Placental pericyte (primary cell): Measurements from ENCODE around the gene TUT1. TPM values are rescaled to one million over a fixed set of nuclear protein-coding genes. Genes with fewer than 3 reads are reported as not detected.

Source experiments
- small RNA-seq: library from RNA; depleted of rRNA; stranded (forward); fragments of <200 nt; gene quantifications from one replicate; pipeline ENCODE3, GENCODE V24; 2012; ENCODE audit warnings: low replicate concordance
- total RNA-seq: library from RNA; depleted of rRNA; stranded (reverse); fragments of >200 nt; gene quantifications from 2 replicates; pipeline ENCODE4 v1.2.3, GENCODE V29; 2012

The TUT1 gene, protein sequence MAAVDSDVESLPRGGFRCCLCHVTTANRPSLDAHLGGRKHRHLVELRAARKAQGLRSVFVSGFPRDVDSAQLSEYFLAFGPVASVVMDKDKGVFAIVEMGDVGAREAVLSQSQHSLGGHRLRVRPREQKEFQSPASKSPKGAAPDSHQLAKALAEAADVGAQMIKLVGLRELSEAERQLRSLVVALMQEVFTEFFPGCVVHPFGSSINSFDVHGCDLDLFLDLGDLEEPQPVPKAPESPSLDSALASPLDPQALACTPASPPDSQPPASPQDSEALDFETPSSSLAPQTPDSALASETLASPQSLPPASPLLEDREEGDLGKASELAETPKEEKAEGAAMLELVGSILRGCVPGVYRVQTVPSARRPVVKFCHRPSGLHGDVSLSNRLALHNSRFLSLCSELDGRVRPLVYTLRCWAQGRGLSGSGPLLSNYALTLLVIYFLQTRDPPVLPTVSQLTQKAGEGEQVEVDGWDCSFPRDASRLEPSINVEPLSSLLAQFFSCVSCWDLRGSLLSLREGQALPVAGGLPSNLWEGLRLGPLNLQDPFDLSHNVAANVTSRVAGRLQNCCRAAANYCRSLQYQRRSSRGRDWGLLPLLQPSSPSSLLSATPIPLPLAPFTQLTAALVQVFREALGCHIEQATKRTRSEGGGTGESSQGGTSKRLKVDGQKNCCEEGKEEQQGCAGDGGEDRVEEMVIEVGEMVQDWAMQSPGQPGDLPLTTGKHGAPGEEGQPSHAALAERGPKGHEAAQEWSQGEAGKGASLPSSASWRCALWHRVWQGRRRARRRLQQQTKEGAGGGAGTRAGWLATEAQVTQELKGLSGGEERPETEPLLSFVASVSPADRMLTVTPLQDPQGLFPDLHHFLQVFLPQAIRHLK
- 7.4 and 8.4 TPM in 2 replicates for total RNA-seq

DNA sequence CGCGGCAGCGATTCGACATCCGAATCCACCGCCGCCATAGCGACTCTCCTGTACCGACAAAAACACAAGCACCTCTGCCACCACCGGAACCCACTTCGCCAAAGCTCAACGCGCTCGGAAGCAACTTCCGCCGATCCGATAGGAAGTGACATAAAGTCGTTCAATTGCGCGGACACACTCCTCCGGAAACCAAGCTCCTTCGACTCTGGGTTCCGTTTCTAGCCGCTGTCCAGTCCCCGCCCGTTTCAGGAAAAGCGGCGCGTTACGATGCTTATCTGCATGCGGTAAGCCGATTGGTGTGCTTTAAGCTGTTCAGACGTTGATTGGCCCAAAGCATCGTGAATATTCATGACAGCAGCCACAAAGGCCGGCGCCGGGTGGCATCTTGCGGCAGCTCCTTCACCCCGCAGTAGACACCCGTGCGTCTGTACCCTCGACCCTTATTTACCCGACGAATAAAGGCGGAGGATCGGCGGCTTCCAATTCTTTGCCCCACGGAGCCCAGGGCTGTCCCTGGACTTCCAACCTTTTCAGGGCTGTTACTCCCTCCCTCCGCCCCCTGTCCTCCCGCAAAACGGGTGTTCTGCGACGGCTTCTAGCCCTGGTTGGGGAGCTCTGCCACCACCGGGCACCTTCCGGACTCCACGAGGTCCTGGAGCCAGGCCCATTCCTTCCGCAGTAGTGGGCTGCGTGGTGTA lies at the start of gene TUT1:
Gene TUT1, minus strand, starts transcription at position 76 of the 698 bp plus-strand sequence. Its CDS starts 38 bp downstream, at position 38.

DNA sequence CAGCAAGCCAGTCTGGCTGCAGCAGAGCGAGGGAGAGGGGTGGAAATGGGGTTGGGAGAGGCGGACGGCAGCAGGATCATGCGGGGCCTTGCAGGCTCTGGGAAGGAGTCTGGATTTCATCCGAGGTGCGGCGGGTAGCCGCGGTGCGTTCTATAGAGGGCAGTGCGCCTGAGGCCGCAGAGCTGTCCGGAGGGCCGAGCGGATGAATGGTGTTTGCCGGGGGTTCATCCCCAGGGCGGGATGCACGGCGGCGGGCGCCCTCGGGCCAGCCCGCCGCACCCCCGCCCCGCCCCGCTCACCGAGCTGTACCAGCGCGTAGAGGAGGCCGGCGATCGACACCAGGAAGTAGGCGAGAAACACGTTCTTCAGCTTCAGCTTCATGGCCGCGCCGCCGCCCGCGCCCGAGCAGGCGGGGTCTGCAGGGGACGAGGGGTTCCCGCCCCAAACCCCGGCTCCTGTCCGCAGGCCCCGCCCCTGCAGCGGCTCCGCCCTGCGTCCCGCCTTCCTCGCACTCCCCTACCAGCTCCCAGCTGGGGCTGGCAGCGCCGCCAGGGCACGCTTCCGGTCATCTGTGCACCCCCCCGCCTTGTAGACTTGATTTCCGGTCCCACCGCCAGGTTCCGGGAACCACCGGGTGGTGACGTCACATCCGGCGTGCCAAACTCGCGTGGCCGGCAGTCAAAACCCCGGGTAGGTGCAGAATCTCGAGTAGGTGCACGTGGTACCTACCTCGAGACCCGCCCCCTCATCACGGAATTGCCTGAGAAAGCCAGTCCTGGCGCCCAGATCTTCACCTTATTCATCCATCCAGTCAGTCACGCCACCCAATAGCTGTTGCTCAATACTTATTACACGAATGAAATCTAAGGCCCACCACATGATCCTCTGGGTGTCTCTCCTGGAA lies 30.5 kb upstream of the TUT1 start, which contains the start of gene B3GAT3:
Gene B3GAT3, minus strand, starts transcription at position 420 of the 904 bp plus-strand sequence. Its CDS starts 39 bp downstream, at position 381.

DNA sequence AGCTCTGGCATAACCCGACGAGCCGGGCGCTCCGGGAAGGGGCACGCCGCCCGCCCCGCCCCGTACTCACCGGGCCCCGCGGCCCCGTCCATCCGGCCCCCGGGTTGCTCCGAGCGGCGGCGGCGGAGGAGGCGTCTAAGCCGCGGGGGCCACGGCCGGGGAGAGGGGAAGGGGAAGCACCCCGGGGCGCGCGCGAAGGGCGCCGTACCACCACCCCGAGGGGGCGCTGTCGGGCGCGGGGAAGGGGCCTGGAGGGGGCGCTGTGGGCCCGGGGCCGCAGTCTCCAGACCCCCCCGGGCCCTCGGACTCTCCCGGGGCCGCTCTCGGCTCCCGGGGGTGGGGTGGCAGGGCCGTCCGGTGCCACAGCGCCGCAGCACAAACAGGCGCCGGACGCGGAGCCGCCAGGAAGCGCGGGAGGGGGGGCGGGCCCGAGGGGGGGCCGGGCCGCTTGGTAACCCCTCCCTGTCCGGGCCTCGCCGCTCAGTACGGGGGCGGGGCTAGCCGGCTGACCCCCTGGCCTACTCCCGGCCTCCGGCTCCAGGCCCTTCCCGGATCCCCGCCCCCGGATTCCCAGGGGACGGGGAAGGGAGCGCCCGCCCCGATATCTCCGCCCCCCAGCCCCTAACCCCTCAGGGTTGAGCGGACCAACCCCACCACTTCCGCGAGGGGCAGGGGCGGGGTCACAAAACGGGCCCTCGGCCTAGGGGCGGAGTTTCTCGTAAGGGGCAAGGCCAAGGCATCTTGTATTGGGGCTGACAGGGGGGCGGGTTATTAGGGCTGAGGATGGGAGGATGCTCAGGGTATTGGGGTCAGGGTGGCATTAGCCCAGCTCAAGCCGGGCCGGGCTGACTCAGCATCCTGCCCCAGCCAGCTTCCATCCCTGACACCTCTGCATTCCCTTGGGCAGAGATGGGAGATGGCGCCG lies 21.3 kb upstream of the TUT1 start, which contains the start of the genes EML3 and ROM1:
Gene EML3, minus strand, starts transcription at position 410 of the 925 bp plus-strand sequence. Its CDS starts 318 bp downstream, at position 92.
Gene ROM1, plus strand, starts transcription at position 892 of the 925 bp plus-strand sequence. Its CDS starts 25 bp downstream, at position 917.

DNA sequence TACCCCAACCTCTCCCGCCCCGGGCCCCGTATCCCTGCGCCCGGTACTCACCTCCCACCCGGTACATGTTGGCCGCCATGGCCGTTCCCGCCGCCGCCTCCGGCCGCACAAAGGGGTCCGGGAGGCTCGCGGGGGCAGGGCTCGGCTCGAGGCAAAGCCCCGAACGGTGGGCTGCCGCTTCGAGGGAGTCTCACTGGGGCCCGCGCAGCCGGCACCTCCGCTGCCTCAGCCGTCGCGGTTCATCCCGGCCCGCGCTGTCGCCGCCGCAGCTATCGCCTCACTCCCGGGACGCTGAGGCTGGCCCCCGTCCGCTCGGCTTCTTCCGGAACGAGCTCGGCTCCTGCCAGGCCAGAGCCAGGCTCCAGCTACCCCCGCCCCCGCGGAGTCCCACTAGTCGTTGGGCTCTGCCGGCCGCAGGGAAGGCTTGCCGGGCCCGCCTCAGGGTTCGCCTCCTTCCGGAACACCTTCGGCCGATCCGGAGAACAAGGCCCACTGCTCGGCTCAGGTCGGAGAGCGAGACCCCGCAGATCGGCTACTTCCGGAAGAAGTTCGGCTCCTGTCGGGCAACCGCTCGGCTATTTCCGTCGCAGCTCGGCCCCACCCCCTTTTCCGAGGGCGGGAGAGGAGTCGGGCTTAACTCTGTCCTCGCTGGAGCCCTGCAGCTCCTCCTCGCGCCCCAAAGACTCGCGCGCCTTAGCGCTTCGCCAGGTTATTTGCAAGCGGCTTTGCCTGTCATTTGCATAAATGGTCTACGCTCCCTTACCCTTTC lies 10.2 kb upstream of the TUT1 start, which contains the start of gene MTA2:
Gene MTA2, minus strand, starts transcription at position 494 of the 769 bp plus-strand sequence. Its CDS starts 415 bp downstream, at position 79.

DNA sequence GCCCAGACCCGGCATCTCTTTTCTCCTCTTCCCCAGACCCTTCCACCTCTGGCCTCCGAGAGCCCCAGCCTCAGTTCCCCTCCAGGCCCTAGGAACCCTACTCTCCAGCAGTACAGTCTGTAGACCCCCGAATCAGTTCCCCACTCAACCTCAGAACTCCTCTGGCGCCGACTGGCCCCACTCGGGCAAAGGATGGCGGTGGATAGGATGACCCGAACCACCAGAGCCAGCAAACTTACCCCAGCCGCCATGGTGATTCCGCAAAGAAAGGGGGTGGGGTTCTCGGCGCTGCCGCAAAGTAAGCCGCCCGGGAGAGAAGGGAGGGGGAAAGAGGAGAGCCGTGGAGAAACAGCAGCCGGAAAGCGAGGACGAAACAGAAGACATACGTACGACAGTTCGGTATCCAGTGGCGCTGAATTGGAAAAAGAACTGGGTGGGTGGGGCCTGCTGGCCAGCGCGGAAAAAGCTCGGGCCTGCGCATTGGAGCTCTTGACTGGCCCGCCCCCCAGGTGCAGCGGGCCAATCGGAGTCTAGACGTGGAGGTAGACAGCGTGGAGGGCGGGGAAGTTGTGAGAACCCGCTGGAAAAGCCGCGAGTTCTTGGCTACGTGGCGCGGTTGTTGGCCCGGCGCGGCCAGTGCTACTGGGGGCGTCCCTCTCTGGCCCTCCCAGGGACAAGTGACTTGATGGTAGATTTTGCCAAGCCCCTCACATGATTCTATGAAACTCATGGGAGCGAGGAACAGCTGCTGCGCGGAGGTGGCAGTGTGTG lies 17.5 kb downstream of the TUT1 start, which contains the start of gene EEF1G:
Gene EEF1G, minus strand, starts transcription at position 300 of the 771 bp plus-strand sequence. Its CDS starts 49 bp downstream, at position 251.

DNA sequence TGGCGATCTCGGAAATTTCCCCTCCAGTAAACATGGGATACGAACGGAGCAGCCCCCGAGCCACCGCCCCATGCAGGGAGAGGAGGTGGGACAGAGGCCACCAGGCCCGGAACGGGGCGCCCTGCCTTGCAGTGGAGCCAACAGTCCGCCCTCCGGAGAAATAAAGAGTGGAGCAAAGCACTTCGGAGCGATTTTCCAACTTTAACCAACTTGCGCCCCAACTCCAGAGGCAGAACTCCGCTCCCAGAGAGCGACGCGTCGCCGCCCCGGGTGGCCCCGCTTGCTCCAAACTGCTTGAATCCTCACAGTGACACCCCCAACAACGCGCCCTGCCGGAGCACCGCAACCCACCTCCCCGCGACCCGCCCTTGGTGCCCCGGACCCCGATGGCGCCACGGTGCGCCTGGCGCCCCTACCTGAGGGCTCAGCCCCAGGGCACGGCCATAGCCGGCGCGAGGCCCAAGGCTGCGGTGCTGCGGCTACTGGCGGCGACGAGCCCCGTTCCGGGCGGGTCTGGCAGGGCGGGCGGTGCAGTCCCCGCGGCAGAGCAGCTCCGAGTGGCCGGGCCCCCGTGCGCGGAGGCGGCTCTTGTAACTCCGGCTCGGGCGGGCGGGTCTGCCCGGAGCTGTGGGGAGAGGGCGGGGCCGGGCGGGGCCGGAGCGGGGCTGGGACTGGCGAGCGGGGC lies 44.9 kb downstream of the TUT1 start, which contains the start of gene AHNAK:
Gene AHNAK, minus strand, starts transcription at position 563 of the 685 bp plus-strand sequence. CDS start 10,708 bp downstream, outside the sequence.

Small RNAs within 50 kb of the gene (small RNA-seq; reads per million reads assigned to genes)
- gene AP001458.1 (not detected), gene EEF1G (not detected), gene MIR6747 (0.10 reads per million)

Other genes starting within 250 kb of the TUT1 start
- not detected in 2 replicates for gene SCGB1A1, start 172.5 kb downstream of the TUT1 start, total RNA-seq
- 206 and 490 TPM in 2 replicates for gene AHNAK, start 44.7 kb downstream of the TUT1 start, total RNA-seq
- 914 and 1,622 TPM in 2 replicates for gene EEF1G, start 17.6 kb downstream of the TUT1 start, total RNA-seq
- gene MTA2, start 10.3 kb upstream of the TUT1 start, total RNA-seq = 82.7 and 179 TPM in 2 replicates
- 17.9 and 20.3 TPM in 2 replicates for gene EML3, start 21.3 kb upstream of the TUT1 start, total RNA-seq
- gene ROM1, start 21.7 kb upstream of the TUT1 start, total RNA-seq = 1.3 and 4.6 TPM in 2 replicates
- gene B3GAT3, start 30.5 kb upstream of the TUT1 start, total RNA-seq = 34.6 and 47.0 TPM in 2 replicates
- gene GANAB, start 55.1 kb upstream of the TUT1 start, total RNA-seq = 222 and 365 TPM in 2 replicates
- 19.0 and 38.4 TPM in 2 replicates for gene INTS5, start 61.8 kb upstream of the TUT1 start, total RNA-seq
- 19.9 and 31.8 TPM in 2 replicates for gene C11orf98, start 73.7 kb upstream of the TUT1 start, total RNA-seq
- gene CSKMT, start 73.8 kb upstream of the TUT1 start, total RNA-seq = 5.3 and 10.0 TPM in 2 replicates
- gene UQCC3, start 80.2 kb upstream of the TUT1 start, total RNA-seq = 4.6 and 7.6 TPM in 2 replicates
- gene LBHD1, start 80.7 kb upstream of the TUT1 start, total RNA-seq = 5.2 and 5.5 TPM in 2 replicates
- gene UBXN1, start 87.5 kb upstream of the TUT1 start, total RNA-seq = 62.4 and 230 TPM in 2 replicates
- 3.7 and 4.7 TPM in 2 replicates for gene LRRN4CL, start 98.0 kb upstream of the TUT1 start, total RNA-seq
- gene BSCL2, start 115.9 kb upstream of the TUT1 start, total RNA-seq = 42.2 and 63.7 TPM in 2 replicates
- gene GNG3, start 116.2 kb upstream of the TUT1 start, total RNA-seq = not detected in 2 replicates
- gene HNRNPUL2, start 135.9 kb upstream of the TUT1 start, total RNA-seq = 7.0 and 16.3 TPM in 2 replicates
- gene TTC9C, start 137.0 kb upstream of the TUT1 start, total RNA-seq = 39.8 and 49.1 TPM in 2 replicates
- gene ZBTB3, start 162.6 kb upstream of the TUT1 start, total RNA-seq = 15.1 and 18.3 TPM in 2 replicates
- gene POLR2G, start 170.1 kb upstream of the TUT1 start, total RNA-seq = 54.0 and 56.0 TPM in 2 replicates
- gene TAF6L, start 179.9 kb upstream of the TUT1 start, total RNA-seq = 19.3 and 29.5 TPM in 2 replicates
- gene TMEM179B, start 195.9 kb upstream of the TUT1 start, total RNA-seq = 42.2 and 50.7 TPM in 2 replicates
- 11.2 and 21.0 TPM in 2 replicates for gene TMEM223, start 200.5 kb upstream of the TUT1 start, total RNA-seq
- 35.2 and 49.5 TPM in 2 replicates for gene NXF1, start 213.9 kb upstream of the TUT1 start, total RNA-seq
- gene STX5, start 240.5 kb upstream of the TUT1 start, total RNA-seq = 48.7 and 70.2 TPM in 2 replicates
- not detected in 2 replicates for gene TEX54, start 241.3 kb upstream of the TUT1 start, total RNA-seq
- 44.6 and 56.4 TPM in 2 replicates for gene WDR74, start 248.1 kb upstream of the TUT1 start, total RNA-seq